ENCODE data around the gene HDGFL1.

HDGFL1 gene

DNA sequence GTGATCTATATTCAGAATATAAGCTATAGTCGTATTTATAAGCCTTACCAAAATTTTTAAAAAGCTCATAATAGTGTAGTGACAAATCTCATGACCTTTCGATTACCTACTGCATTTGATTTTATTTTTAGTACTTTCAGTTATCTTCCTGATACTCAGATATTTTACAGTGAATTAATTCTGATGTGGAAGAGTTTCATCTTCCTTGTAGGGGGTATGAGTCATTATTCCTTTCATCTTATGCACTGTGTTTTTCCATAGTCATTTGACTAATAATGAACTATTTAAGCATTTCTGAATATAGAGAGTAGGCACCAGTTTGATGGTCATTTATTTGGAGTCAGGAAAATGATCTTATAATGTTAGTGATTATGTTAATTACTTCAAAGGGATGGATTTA, 36.4 kb downstream of the HDGFL1 start:
- no peak for DNase-seq (ENCODE audit: extremely low read depth, low read depth)
- TF ChIP-seq CTCF (IDR thresholded peaks at IDR 0.05; ENCODE audit: low read depth, low read length): no peak

GRCh38 chr6:22610127-22610526, 40.8 kb downstream of the HDGFL1 start:
- no peak for TF ChIP-seq CTCF (IDR thresholded peaks at IDR 0.05; ENCODE audit: low read depth, low read length)
- DNase-seq (ENCODE audit: extremely low read depth, low read depth): no peak

- no peak for DNase-seq (ENCODE audit: extremely low read depth, low read depth)
- TF ChIP-seq CTCF (IDR thresholded peaks at IDR 0.05; ENCODE audit: low read depth, low read length): no peak
These were observed 42.9 kb downstream of the HDGFL1 start for GRCh38 chr6:22612236-22612635.

DNA sequence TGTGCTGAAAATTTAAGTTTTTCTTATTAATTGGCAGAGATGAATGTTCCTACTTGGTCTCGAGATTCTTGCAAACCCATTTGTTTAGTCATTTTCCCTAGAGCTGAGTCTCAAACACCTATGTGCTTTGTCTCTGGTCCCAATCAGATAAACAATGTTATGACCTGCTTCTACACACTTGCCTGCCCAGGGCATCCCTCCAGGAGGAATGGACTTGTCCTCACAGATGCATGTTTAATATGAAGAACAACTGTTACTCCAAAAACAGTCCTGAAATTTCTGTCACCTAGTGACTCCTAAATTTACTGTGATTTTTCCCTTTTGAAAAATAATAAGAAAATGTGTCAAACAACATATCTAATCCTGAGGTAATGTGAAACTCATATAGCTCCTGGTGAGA, 43.7 kb downstream of the HDGFL1 start:
- DNase-seq (ENCODE audit: extremely low read depth, low read depth): no peak

DNA sequence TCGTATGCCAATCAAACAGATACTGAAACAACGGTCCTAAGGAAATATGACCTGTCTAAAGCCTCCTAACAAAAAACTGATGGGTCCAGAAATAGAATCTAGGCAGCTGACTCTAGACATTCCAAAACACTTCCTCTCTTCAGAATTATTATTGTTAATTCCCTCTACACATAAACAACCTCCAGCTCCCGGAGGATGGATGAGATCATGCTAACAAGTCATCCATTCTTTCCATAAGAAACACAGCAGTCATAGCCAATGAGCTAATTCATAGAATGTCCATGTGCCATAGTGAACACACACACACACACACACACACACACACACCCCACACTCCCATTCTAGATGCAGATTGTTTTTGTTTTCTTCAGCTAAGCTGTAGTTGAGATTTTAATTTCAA, 44.3 kb downstream of the HDGFL1 start:
- peak; percentile 52 for DNase-seq (ENCODE audit: extremely low read depth, low read depth)
- TF ChIP-seq CTCF (IDR thresholded peaks at IDR 0.05; ENCODE audit: low read depth, low read length): no peak

More for the DNA sequence above, 43.7 kb downstream of the HDGFL1 start:
- TF ChIP-seq CTCF (IDR thresholded peaks at IDR 0.05; ENCODE audit: low read depth, low read length): no peak

- no peak for DNase-seq (ENCODE audit: extremely low read depth, low read depth)
- TF ChIP-seq CTCF (IDR thresholded peaks at IDR 0.05; ENCODE audit: low read depth, low read length): no peak
These were observed 45.2 kb downstream of the HDGFL1 start for GRCh38 chr6:22614547-22614946.

DNA sequence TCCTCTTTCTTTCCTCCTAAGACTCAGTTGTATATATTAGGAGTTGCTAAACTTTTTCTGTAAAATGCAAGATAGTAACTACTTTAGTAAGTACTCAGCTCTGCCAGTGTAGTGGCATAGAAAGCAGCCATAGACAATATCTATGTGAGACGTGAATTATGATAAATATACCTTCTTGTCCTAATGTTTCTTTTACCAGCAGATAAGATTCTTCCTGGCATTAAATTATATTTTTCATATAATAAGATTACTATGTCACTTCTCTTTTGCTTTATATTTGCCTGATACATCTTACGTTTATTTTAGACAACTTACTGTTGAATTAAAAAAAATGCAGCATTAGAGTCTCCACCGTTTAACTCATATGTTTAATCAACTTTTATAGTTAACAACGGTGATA, 51.7 kb downstream of the HDGFL1 start:
- DNase-seq (ENCODE audit: extremely low read depth, low read depth): no peak
- no peak for TF ChIP-seq CTCF (IDR thresholded peaks at IDR 0.05; ENCODE audit: low read depth, low read length)
